HG02763 (cell line): ENCODE results near the gene ATP8A2.
"Not testable (repeated sequence)": the region's sequence is repeated elsewhere in the genome, so short reads cannot be mapped to it uniquely, and the experiment has no call there.

Experiments used
- ATAC-seq: cut with Tn5 transposase; IDR thresholded peaks from one replicate; pipeline ENCODE4 v1.9.1; 2021; ENCODE audit warnings: mild to moderate bottlenecking, moderate library complexity; ENCODE audit not compliant: unreplicated experiment

The ATP8A2 gene

DNA sequence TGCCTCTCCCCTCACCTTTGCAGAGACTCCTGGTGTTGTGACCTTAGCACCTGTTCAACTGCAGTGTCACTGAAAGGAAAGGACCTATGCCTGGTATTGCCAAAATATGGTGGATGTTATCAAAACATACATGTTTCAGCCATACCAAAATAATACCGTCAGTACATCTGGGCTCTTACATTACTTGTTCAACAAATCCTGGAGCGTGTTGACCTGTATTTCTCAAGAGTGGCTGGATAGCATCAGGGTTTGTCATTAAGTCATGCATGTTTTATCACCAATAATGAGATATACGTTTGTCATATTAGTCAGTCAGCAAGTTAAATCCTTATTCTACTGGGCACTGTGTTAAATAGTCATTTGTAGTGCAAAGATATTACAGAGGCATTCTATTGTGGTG is 389.3 kb downstream of the ATP8A2 start:
- ATAC-seq = no peak

DNA sequence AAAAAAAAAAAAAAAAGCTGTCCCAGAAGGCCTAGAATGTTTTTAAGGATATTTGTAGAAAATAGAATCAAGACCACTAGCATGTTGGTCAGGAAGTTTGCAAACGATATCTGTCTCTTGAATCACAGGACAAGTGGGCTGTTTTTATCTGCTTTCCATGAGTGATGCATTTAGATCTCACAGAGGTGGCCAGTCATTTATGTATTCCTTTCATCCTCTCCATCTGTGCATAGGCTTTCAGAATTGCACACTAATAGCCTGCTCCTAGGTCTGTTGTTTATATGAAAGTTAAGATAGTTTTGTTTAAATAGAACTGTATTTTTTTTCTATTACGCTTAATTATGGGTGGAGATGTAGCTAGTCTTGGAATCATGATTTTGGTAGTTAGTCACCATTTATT is 390.5 kb downstream of the ATP8A2 start:
- no peak for ATAC-seq

DNA sequence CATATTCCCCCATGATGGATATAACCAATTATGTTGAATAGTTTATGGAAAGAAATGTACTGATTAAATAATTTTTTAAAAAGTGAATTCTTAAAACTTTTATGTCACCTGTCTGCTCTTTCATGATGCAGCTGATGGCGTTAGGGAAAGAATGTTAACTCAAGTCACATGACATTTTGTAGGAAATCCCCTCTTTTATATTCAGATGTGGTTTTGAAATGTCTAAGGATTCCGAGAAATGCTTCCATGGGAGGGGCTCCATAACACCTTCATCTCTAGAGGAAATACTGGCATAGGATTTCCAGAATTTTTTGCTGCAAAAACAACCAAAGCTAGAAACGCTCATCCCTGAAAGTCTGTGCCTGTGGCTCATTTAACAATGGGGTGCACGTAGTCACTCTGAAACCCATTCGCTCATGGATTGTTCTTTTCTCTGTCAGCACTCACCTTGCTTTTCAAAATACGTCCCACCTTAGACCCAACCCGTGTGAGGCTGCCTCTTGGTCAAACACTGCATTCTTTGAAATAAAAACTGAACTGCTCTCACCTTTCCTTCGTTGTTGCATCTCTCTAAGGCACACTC is 391.1 kb downstream of the ATP8A2 start:
- no peak for ATAC-seq

- no peak for ATAC-seq
These were observed 392.6 kb downstream of the ATP8A2 start for GRCh38 chr13:25764378-25764777.

- no peak for ATAC-seq
These were observed 393.5 kb downstream of the ATP8A2 start for GRCh38 chr13:25765266-25765665.

- no peak for ATAC-seq
These were observed 394.8 kb downstream of the ATP8A2 start for GRCh38 chr13:25766576-25766975.

GRCh38 chr13:25766991-25767390 is 395.2 kb downstream of the ATP8A2 start:
- no peak for ATAC-seq

DNA sequence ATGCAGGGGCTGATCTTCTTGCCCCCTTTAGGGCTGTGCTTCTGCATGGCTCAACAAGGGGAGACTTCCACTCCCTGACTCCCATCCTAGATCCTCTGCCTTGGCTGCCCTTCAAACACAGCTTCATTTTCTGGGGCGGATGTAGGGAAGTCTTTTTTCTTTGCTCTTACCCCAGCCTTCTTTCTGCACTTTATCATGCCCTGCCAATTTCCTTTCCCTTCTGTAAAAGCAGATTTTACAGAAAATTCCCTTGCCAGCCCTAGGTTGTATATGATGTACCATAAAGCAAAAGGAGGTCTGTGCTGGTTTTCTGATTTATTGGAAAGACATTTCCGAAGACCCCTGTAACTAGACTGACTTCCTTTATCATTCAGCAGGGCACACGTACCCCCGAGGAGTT is 396.6 kb downstream of the ATP8A2 start:
- ATAC-seq = no peak

- ATAC-seq = no peak
These were observed 397.1 kb downstream of the ATP8A2 start for GRCh38 chr13:25768838-25769237.

GRCh38 chr13:25770601-25771000 is 398.8 kb downstream of the ATP8A2 start:
- ATAC-seq = no peak

DNA sequence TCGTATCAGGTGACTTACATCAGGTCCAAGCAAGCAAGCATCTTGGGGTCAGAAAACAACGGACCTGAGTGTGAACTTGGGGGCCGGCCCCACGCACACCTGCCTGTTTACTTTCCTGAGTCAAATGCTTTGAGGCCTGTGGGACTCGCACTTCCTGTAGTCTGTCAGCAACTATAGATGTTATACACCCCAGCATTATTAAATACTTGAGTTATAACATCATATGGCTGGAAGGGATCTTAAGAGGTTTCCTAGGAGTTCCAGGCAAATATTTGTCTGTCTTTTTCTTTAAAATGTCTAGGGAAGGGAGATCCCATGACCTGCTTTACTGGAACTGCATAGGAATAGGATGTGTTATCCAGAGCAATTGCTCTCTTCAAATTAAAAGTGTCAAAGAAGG is 399.4 kb downstream of the ATP8A2 start:
- ATAC-seq = no peak

- ATAC-seq = no peak
These were observed 400.1 kb downstream of the ATP8A2 start for GRCh38 chr13:25771641-25772478.

DNA sequence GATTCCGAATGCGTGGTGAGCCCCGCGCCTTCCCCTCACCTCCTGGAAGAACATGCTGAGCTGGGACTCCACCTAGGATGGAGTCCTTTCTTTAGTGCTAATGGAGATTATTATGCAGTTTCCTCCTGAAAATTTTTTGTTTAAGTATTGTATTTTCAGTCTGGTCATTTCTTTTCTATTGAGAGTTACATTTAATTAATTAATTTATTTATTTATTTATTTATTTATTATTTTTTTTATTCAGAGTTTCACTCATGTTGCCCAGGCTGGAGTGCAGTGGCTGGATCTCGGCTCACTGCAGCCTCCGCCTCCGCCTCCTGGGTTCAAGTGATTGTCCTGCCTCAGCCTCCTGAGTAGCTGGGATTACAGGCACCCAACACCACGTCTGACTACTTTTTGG is 400.8 kb downstream of the ATP8A2 start:
- ATAC-seq = not testable (repeated sequence)

DNA sequence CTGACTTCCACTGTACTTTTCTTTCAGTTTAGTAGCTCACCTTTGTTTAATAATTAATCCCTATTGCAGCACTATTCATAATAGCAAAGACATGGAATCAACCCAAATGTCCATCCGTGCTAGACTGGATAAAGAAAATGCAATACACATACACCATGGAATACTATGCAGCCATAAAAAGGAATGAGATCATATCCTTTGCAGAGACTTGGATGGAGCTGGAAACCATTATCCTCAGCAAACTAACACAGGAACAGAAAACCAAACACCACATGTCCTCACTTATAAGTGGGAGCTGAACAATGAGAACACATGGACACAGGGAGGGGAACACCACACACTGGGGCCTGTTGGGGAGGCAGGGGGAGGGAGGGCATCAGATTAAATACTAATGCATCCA is 402.3 kb downstream of the ATP8A2 start:
- not testable (repeated sequence) for ATAC-seq

DNA sequence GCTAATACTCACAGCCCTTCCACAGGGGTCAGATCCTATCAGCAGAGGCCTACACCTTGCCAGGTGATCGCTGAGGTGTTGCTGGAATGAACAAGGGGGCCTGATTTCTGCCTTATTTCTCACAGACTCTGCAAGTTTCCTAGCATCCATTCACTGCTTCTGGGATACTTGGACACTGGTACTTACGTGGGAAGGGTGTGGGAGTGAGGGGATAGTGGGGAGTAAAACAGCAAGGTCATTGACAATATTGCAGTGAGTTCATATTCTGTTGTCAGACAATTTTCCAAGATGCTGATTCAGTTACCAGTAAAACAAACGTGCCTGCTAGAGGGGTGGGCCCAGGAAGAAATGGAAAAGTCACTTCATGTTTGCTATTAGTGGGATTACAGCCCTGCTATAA is 403.5 kb downstream of the ATP8A2 start:
- ATAC-seq = no peak

DNA sequence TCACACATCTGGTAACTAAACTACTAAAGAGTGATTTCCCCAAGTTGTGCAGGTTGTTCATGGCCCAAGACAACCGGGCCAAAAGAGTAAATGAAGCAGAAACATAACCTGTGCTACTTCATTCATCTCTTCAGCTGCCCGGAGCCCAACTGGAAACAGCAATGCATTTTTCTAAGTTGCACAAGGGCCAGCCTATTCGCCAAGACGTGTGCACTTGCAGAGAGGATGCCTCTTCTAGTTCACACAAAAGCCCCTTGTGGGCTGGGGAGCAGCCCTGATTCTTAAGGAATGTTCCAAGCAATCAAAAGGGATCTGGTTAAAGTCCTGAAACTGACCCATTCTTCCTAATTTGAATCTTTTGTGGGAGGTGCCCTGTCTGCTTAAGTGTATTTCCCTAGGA is 404.2 kb downstream of the ATP8A2 start:
- no peak for ATAC-seq

DNA sequence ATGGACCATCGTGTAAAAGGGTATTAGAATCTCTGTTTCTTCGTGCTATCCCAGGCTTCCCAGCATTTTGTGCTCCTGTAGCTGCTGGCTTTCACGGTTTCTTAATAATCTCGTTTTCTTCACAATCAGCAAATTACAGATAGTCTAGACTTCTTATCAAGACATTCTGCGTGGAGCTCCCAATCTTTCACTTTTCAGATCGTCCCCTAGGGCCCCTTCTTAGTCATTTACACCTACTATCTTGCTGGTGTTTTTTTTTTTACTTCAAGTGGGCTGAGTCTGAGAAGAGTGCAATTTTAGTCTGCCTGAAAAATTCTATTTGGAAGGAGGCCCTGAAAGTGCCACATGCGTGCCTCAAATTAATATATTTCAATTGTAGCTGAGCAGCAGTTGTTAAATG is 404.9 kb downstream of the ATP8A2 start:
- ATAC-seq = no peak

DNA sequence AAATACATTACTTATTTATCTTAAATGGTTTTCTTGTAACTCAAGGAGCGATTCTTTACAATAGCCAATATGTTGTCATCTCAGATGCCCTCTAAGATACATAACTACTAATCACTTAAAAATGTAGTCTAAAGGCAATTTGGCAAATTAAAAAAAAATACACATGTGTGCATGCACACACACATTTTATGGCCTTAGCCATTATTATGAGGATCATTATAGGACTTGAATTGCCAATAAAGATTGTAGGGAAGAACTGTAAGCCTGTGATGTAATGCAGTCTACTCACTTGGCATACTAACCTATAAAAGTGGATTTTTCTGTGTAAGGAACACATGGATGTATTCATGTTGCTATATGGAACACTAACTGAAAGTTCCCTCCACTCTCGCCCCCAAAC is 405.7 kb downstream of the ATP8A2 start:
- no peak for ATAC-seq

- ATAC-seq = no peak
These were observed 406.6 kb downstream of the ATP8A2 start for GRCh38 chr13:25778365-25778764.

DNA sequence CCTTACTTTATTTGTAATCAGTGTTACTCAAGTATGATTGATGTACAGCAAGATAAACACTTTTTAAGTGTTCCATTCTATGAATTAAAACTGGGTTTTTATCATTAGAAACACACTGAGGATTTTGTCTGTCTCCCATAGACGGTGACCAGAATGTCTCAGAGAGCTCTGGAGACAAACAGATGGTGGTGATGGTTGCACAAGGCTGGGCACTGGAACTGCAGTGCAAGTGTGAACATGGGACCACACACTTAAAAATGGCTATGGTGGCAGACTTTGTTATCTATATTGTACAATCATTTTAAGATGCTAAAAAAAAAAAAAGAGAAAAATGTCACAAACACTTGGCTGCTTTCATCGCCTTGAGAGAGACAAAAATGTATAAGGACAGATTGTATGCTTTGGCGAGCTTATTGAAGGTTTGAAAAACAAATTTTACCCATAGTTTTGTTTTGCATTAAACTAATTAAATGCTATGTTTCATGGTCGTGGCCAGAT is 407.1 kb downstream of the ATP8A2 start:
- no peak for ATAC-seq

DNA sequence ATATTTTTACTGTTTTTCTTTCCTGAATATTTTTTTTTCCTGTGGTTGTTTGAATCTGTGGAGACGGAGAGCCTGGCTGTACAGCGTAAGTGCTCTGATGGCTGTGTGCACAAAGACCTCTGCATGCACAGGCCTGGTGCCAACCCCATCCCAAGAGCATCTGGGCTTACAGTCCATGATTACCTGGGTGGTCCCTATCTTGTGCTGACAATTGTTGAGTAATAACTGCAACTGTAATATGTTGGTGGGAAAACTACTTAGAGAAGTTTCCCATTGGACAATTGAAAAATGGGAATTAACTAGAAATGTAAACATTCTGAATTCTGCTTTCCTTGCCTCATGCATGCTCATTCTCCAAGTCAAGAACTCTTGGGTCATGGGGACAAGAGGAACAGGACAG is 411.3 kb downstream of the ATP8A2 start:
- no peak for ATAC-seq

DNA sequence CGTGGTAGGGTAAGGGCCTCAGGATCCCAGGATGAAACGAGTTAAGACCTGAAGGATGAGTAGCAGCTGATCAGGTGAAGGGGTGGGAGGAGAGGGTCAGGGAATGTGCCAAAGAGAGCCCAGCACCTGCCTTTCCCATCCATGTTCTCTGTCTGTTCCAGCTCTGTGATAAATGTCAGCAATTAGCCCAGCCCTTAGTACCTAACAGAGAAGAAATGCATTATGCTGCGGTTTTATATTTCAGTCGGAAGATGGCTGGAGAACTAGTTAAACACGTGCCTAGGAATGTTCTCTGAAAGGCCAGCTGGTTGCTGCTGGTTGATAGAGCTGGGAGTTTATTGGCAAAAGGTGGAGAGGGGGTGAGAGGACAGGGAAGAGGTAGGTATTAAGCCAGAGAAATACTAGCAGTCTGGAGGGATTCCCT is 411.8 kb downstream of the ATP8A2 start:
- ATAC-seq = no peak
